WTC11 (cell line): ENCODE data around the gene BRD4. TPM values are rescaled to one million over a fixed set of nuclear protein-coding genes. Genes with fewer than 3 reads are reported as not detected.
"Not testable (repeated sequence)": the region's sequence is repeated elsewhere in the genome, so short reads cannot be mapped to it uniquely, and the experiment has no call there.

Source experiments
- ATAC-seq: fragments of 200-7000 bp; cut with Tn5 transposase; 2 replicates; pipeline ENCODE4 v1.10.0; 2021; ENCODE audit warnings: mild to moderate bottlenecking, moderate library complexity
- CTCF ChIA-PET: fragments of 300-600 bp; sonication (Branson Sonifier 250); formaldehyde crosslinking; loops from one replicate; lab custom pipeline; 2021; ENCODE audit warnings: antibody characterized with exemption; lab: Charles Lee
- POLR2A ChIA-PET: fragments of 350-600 bp; sonication (Branson Sonifier 250); formaldehyde crosslinking; loops from one replicate; lab custom pipeline; 2021; ENCODE audit warnings: antibody characterized with exemption; lab: Charles Lee
- DNase-seq: peaks from one replicate; pipeline ENCODE4 v3.0.0; 2021; ENCODE audit warnings: low spot score
- H3K27ac Mint-ChIP-seq: 2 replicates; pipeline ENCODE4 v1.8.0; 2021; ENCODE audit warnings: mixed read lengths
- H3K27me3 Mint-ChIP-seq: 2 replicates; pipeline ENCODE4 v1.8.0; 2021; ENCODE audit warnings: low read depth, mild to moderate bottlenecking, moderate library complexity, mixed read lengths
- H3K36me3 Mint-ChIP-seq: 2 replicates; pipeline ENCODE4 v1.8.0; 2021; ENCODE audit warnings: mixed read lengths
- H3K4me1 Mint-ChIP-seq: 2 replicates; pipeline ENCODE4 v1.8.0; 2022; ENCODE audit warnings: mixed read lengths
- H3K4me3 Mint-ChIP-seq: 2 replicates; pipeline ENCODE4 v1.8.0; 2021; ENCODE audit warnings: mild to moderate bottlenecking, moderate library complexity, mixed read lengths
- H3K9me3 Mint-ChIP-seq: 2 replicates; pipeline ENCODE4 v1.8.0; 2021; ENCODE audit warnings: mixed read lengths
- CREM ChIP-seq: sonication (generic); formaldehyde crosslinking; IDR thresholded peaks from 2 replicates; pipeline ENCODE4 v1.8.1; 2022; ENCODE audit warnings: mild to moderate bottlenecking, missing genetic modification reagents, moderate library complexity
- HMGA2 ChIP-seq: fragments of 250-450 bp; sonication (Bioruptor Pico); IDR thresholded peaks from 2 replicates; pipeline ENCODE4 v1.4.0; 2021; ENCODE audit warnings: mild to moderate bottlenecking, moderate library complexity
- IRF2 ChIP-seq: sonication (generic); formaldehyde crosslinking; IDR thresholded peaks from 2 replicates; pipeline ENCODE4 v1.8.0; 2022; ENCODE audit warnings: low read depth, missing genetic modification reagents, borderline replicate concordance
- ZNF121 ChIP-seq: sonication (generic); formaldehyde crosslinking; IDR thresholded peaks from 2 replicates; pipeline ENCODE4 v1.8.0; 2023; ENCODE audit warnings: missing genetic modification reagents
- ZNF416 ChIP-seq: fragments of 250-450 bp; sonication (Bioruptor Pico); IDR thresholded peaks from 2 replicates; pipeline ENCODE4 v1.9.0; 2021; ENCODE audit warnings: mild to moderate bottlenecking, inconsistent platforms
- total RNA-seq: library from RNA; stranded (reverse); gene quantifications from 3 replicates; pipeline ENCODE4 v1.2.3, GENCODE V29; 2021
- TF ChIP-seq, protein P1 (sequence below): sonication (generic); formaldehyde crosslinking; IDR thresholded peaks from 2 replicates; pipeline ENCODE4 v1.8.0; 2022; ENCODE audit warnings: missing genetic modification reagents
- TF ChIP-seq, protein P2 (sequence below): fragments of 200-600 bp; IDR thresholded peaks from 2 replicates; pipeline ENCODE4 v1.8.0; 2022; ENCODE audit warnings: antibody characterized with exemption
- TF ChIP-seq, protein P3 (sequence below): sonication (generic); formaldehyde crosslinking; IDR thresholded peaks from 2 replicates; pipeline ENCODE4 v1.8.1; 2023; ENCODE audit warnings: mild to moderate bottlenecking, moderate library complexity, missing genetic modification reagents
- TF ChIP-seq, protein P4 (sequence below): fragments of 250-450 bp; sonication (Bioruptor Pico); IDR thresholded peaks from 2 replicates; pipeline ENCODE4 v1.9.0; 2021; ENCODE audit warnings: mild to moderate bottlenecking
- TF ChIP-seq, protein P5 (sequence below): sonication (generic); formaldehyde crosslinking; IDR thresholded peaks from 2 replicates; pipeline ENCODE4 v1.8.0; 2022; ENCODE audit warnings: mild to moderate bottlenecking, missing genetic modification reagents
- TF ChIP-seq, protein P6 (sequence below): sonication (generic); formaldehyde crosslinking; IDR thresholded peaks from 2 replicates; pipeline ENCODE4 v1.8.0; 2022; ENCODE audit warnings: mild to moderate bottlenecking, missing genetic modification reagents

BRD4 gene
- total RNA-seq, 1 experiment from 2014 or later: 128 TPM

DNA sequence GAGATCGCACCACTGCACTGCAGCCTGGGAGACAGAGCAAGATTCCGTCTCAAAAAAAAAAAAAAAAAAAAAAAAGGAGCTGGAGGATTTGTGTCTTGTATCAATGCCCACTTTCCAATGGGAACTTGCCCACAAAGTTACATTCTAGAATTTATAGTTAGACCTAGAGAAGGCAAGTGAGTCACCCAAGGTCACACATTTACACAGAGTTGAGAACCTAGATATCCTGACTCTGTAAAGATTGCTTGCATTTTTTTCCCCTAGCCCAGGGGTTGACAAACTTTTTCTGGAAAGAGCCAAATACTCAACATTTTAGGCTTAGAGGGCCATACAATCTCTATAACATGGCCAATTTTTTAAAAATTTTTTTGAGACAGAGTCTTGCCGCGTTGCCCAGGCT is 7.7 kb upstream of the BRD4 start (continued):
- TF ChIP-seq, protein P1, sequence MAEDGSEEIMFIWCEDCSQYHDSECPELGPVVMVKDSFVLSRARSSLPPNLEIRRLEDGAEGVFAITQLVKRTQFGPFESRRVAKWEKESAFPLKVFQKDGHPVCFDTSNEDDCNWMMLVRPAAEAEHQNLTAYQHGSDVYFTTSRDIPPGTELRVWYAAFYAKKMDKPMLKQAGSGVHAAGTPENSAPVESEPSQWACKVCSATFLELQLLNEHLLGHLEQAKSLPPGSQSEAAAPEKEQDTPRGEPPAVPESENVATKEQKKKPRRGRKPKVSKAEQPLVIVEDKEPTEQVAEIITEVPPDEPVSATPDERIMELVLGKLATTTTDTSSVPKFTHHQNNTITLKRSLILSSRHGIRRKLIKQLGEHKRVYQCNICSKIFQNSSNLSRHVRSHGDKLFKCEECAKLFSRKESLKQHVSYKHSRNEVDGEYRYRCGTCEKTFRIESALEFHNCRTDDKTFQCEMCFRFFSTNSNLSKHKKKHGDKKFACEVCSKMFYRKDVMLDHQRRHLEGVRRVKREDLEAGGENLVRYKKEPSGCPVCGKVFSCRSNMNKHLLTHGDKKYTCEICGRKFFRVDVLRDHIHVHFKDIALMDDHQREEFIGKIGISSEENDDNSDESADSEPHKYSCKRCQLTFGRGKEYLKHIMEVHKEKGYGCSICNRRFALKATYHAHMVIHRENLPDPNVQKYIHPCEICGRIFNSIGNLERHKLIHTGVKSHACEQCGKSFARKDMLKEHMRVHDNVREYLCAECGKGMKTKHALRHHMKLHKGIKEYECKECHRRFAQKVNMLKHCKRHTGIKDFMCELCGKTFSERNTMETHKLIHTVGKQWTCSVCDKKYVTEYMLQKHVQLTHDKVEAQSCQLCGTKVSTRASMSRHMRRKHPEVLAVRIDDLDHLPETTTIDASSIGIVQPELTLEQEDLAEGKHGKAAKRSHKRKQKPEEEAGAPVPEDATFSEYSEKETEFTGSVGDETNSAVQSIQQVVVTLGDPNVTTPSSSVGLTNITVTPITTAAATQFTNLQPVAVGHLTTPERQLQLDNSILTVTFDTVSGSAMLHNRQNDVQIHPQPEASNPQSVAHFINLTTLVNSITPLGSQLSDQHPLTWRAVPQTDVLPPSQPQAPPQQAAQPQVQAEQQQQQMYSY: no peak
- TF ChIP-seq, protein P2, sequence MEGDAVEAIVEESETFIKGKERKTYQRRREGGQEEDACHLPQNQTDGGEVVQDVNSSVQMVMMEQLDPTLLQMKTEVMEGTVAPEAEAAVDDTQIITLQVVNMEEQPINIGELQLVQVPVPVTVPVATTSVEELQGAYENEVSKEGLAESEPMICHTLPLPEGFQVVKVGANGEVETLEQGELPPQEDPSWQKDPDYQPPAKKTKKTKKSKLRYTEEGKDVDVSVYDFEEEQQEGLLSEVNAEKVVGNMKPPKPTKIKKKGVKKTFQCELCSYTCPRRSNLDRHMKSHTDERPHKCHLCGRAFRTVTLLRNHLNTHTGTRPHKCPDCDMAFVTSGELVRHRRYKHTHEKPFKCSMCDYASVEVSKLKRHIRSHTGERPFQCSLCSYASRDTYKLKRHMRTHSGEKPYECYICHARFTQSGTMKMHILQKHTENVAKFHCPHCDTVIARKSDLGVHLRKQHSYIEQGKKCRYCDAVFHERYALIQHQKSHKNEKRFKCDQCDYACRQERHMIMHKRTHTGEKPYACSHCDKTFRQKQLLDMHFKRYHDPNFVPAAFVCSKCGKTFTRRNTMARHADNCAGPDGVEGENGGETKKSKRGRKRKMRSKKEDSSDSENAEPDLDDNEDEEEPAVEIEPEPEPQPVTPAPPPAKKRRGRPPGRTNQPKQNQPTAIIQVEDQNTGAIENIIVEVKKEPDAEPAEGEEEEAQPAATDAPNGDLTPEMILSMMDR: no peak
- TF ChIP-seq, all 79 proteins: peak for 0

DNA sequence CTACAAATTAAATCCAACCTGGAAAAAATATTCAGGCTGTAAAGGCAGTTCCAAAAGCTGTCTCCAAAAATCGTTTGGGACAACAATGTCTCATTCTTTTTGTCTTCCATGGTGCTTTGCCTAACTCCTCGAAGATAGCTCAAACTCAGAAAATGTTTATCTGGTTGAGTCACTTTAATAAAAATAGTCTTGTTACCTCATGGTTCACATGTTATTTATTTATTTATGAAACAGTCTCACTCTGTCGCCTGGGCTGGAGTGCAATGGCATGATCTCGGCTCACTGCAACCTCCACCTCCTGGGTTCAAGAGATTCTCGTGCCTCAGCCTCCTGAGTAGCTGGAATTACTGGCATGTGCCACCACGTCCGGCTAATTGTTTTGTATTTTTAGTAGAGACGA is 4.9 kb upstream of the BRD4 start:
- no peaks in the 10 kb centered on the region for H3K9me3 Mint-ChIP-seq
- H3K27me3 Mint-ChIP-seq: no peaks in the 10 kb centered on the region
- no peaks in the 10 kb centered on the region for H3K36me3 Mint-ChIP-seq
- CTCF ChIA-PET: interaction anchor here (0.8 kb wide), 1 partner anchor 143 kb away, joined by 3 read pairs; no protein-coding TSS in a partner anchor
- DNase-seq: no peak
- H3K4me1 Mint-ChIP-seq: no peaks in the 10 kb centered on the region
- TF ChIP-seq ZNF416 (CRISPR knock-in tag): no peak
- TF ChIP-seq IRF2: no peak
- TF ChIP-seq, protein P3, sequence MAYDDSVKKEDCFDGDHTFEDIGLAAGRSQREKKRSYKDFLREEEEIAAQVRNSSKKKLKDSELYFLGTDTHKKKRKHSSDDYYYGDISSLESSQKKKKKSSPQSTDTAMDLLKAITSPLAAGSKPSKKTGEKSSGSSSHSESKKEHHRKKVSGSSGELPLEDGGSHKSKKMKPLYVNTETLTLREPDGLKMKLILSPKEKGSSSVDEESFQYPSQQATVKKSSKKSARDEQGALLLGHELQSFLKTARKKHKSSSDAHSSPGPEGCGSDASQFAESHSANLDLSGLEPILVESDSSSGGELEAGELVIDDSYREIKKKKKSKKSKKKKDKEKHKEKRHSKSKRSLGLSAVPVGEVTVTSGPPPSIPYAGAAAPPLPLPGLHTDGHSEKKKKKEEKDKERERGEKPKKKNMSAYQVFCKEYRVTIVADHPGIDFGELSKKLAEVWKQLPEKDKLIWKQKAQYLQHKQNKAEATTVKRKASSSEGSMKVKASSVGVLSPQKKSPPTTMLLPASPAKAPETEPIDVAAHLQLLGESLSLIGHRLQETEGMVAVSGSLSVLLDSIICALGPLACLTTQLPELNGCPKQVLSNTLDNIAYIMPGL (CRISPR knock-in tag): no peak
- TF ChIP-seq, protein P4, sequence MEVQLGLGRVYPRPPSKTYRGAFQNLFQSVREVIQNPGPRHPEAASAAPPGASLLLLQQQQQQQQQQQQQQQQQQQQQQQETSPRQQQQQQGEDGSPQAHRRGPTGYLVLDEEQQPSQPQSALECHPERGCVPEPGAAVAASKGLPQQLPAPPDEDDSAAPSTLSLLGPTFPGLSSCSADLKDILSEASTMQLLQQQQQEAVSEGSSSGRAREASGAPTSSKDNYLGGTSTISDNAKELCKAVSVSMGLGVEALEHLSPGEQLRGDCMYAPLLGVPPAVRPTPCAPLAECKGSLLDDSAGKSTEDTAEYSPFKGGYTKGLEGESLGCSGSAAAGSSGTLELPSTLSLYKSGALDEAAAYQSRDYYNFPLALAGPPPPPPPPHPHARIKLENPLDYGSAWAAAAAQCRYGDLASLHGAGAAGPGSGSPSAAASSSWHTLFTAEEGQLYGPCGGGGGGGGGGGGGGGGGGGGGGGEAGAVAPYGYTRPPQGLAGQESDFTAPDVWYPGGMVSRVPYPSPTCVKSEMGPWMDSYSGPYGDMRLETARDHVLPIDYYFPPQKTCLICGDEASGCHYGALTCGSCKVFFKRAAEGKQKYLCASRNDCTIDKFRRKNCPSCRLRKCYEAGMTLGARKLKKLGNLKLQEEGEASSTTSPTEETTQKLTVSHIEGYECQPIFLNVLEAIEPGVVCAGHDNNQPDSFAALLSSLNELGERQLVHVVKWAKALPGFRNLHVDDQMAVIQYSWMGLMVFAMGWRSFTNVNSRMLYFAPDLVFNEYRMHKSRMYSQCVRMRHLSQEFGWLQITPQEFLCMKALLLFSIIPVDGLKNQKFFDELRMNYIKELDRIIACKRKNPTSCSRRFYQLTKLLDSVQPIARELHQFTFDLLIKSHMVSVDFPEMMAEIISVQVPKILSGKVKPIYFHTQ (CRISPR knock-in tag): no peak
- TF ChIP-seq, protein P5, sequence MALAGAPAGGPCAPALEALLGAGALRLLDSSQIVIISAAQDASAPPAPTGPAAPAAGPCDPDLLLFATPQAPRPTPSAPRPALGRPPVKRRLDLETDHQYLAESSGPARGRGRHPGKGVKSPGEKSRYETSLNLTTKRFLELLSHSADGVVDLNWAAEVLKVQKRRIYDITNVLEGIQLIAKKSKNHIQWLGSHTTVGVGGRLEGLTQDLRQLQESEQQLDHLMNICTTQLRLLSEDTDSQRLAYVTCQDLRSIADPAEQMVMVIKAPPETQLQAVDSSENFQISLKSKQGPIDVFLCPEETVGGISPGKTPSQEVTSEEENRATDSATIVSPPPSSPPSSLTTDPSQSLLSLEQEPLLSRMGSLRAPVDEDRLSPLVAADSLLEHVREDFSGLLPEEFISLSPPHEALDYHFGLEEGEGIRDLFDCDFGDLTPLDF: no peak
- TF ChIP-seq CREM (CRISPR knock-in tag): no peak
- TF ChIP-seq ZNF121 (CRISPR knock-in tag): no peak
- TF ChIP-seq, protein P6, sequence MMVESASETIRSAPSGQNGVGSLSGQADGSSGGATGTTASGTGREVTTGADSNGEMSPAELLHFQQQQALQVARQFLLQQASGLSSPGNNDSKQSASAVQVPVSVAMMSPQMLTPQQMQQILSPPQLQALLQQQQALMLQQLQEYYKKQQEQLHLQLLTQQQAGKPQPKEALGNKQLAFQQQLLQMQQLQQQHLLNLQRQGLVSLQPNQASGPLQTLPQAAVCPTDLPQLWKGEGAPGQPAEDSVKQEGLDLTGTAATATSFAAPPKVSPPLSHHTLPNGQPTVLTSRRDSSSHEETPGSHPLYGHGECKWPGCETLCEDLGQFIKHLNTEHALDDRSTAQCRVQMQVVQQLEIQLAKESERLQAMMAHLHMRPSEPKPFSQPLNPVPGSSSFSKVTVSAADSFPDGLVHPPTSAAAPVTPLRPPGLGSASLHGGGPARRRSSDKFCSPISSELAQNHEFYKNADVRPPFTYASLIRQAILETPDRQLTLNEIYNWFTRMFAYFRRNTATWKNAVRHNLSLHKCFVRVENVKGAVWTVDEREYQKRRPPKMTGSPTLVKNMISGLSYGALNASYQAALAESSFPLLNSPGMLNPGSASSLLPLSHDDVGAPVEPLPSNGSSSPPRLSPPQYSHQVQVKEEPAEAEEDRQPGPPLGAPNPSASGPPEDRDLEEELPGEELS (CRISPR knock-in tag): no peak
- no peak for TF ChIP-seq HMGA2 (CRISPR knock-in tag)
- TF ChIP-seq, all 79 proteins: peak for 0
- no peak overlapping the region for H3K27ac Mint-ChIP-seq
- no peak for ATAC-seq
- POLR2A ChIA-PET: no interaction called here
- no peak overlapping the region for H3K4me3 Mint-ChIP-seq

DNA sequence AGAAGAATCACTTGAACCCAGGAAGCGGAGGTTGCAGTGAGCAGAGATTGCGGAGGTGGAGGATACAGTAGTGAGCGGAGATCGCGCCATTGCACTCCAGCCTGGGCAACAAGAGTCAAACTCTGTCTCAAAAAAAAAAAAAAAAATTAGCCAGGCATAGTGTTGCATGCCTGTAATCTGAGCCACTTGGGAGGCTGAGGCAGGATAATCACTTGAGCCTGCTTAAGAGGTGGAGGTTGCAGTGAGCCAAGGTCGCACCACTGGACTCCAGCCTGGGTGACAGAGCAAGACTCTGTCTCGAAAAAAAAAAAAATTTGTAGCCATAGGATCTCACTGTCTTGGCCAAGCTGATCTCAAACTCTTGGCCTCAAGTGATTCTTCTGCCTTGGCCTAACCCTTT is 3.7 kb upstream of the BRD4 start:
- DNase-seq, H3K27me3 Mint-ChIP-seq, POLR2A ChIA-PET, H3K36me3 Mint-ChIP-seq, H3K4me3 Mint-ChIP-seq, H3K4me1 Mint-ChIP-seq, H3K9me3 Mint-ChIP-seq, ATAC-seq, H3K27ac Mint-ChIP-seq: not testable (repeated sequence)
- CTCF ChIA-PET: interaction anchor here (0.8 kb wide), 1 partner anchor 244 kb away, joined by 3 read pairs; no protein-coding TSS in a partner anchor
